Body of pancreas (tissue), 4 donors: Measurements from ENCODE around the gene ACSF3.
"Not testable (repeated sequence)": the region's sequence is repeated elsewhere in the genome, so short reads cannot be mapped to it uniquely, and the experiment has no call there.

Experiments
- POLR2A ChIP-seq, 3 donors: fragments of 450-650 bp; IDR thresholded peaks; one replicate each; pipeline ENCODE4 v1.6.1; 2016; ENCODE audit warnings: antibody characterized with exemption in 3 of 3, mild to moderate bottlenecking in 2 of 3
- TF ChIP-seq, protein P1 (sequence below), 7 experiments: fragments of 450-650 bp in 4 of 7; fragments of 200-600 bp in 3 of 7; sonication (generic) in 3 of 7; IDR thresholded peaks; one replicate each; pipeline ENCODE4 v1.5.1; 2016 to 2019; ENCODE audit warnings: antibody characterized with exemption in 7 of 7

DNA sequence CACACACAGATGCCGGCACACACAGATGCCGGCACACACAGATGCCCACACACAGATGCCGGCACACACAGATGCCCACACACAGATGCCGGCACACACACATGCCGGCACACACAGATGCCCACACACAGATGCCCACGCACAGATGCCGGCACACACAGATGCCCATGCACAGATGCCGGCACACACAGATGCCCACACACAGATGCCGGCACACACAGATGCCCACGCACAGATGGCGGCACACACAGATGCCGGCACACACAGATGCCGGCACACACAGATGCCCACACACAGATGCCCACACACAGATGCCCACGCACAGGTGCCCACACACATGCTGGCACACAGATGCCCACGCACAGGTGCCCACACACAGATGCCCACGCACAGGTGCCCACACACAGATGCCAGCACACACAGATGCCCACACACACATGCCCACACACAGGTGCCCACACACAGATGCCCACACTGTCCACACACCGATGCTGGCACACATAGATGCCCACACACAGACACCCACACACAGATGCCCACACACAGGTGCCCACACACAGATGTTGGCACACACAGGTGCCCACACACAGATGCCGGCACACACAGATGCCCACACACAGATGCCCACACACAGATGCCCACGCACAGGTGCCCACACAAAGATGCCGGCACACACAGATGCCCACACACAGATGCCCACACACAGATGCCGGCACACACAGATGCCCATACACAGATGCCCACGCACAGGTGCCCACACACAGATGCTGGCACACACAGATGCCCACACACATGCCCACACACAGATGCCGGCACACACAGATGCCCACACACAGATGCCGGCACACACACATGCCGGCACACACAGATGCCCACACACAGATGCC, 95.1 kb downstream of the ACSF3 start:
- TF ChIP-seq, protein P1, sequence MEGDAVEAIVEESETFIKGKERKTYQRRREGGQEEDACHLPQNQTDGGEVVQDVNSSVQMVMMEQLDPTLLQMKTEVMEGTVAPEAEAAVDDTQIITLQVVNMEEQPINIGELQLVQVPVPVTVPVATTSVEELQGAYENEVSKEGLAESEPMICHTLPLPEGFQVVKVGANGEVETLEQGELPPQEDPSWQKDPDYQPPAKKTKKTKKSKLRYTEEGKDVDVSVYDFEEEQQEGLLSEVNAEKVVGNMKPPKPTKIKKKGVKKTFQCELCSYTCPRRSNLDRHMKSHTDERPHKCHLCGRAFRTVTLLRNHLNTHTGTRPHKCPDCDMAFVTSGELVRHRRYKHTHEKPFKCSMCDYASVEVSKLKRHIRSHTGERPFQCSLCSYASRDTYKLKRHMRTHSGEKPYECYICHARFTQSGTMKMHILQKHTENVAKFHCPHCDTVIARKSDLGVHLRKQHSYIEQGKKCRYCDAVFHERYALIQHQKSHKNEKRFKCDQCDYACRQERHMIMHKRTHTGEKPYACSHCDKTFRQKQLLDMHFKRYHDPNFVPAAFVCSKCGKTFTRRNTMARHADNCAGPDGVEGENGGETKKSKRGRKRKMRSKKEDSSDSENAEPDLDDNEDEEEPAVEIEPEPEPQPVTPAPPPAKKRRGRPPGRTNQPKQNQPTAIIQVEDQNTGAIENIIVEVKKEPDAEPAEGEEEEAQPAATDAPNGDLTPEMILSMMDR (IDR thresholded peaks at IDR 0.05), result not testable (repeated sequence)
- TF ChIP-seq POLR2A (IDR thresholded peaks at IDR 0.05), result not testable (repeated sequence)
